ENCODE results near the gene SLC2A1. TPM values are rescaled to one million over a fixed set of nuclear protein-coding genes. Genes with fewer than 3 reads are reported as not detected.

Gene SLC2A1
- total RNA-seq: 274 TPM

GRCh38 chr1:42958488-42959319, at the start of gene SLC2A1:
SLC2A1 (minus strand) TSS chr1:42958868; CDS start chr1:42958651, 217 bp downstream.

Small RNAs within 50 kb of the gene (small RNA-seq; reads per million reads assigned to genes)
- gene RNU6-880P (ENCODE audit: low replicate concordance): not detected

Other genes starting within 250 kb of the SLC2A1 start
- gene CLDN19, start 218.6 kb downstream of the SLC2A1 start, total RNA-seq: 93.1 TPM
- 49.4 TPM for gene P3H1, start 191.8 kb downstream of the SLC2A1 start, total RNA-seq
- 3.7 TPM for gene C1orf50, start 191.6 kb downstream of the SLC2A1 start, total RNA-seq
- gene TMEM269, start 173.9 kb downstream of the SLC2A1 start, total RNA-seq: 0.47 TPM
- 14.5 TPM for gene ERMAP, start 141.7 kb downstream of the SLC2A1 start, total RNA-seq
- gene SVBP, start 141.5 kb downstream of the SLC2A1 start, total RNA-seq: 19.0 TPM
- 14.1 TPM for gene ZNF691, start 112.3 kb downstream of the SLC2A1 start, total RNA-seq
- 30.8 TPM for gene EBNA1BP2, start 213.4 kb upstream of the SLC2A1 start, total RNA-seq
- 0.70 TPM for gene CFAP57, start 213.5 kb upstream of the SLC2A1 start, total RNA-seq

Data from metanephros (tissue), 2 donors.